Measurements from ENCODE around the gene OR52E4. TPM values are rescaled to one million over a fixed set of nuclear protein-coding genes. Genes with fewer than 3 reads are reported as not detected.

The OR52E4 gene
- total RNA-seq: not detected in 2 replicates

GRCh38 chr11:5880329-5880728 lies at the start of gene OR52E4:
Gene OR52E4, plus strand, starts transcription at chr11:5880629. Its CDS starts 3,664 bp downstream, at chr11:5884293.
- H3K36me3 ChIP-seq (ENCODE audit: control insufficient read depth, insufficient read depth, low read length): no peaks in the 10 kb centered on the region
- no peak for DNase-seq (ENCODE audit: low read depth)
- TF ChIP-seq, protein P1, sequence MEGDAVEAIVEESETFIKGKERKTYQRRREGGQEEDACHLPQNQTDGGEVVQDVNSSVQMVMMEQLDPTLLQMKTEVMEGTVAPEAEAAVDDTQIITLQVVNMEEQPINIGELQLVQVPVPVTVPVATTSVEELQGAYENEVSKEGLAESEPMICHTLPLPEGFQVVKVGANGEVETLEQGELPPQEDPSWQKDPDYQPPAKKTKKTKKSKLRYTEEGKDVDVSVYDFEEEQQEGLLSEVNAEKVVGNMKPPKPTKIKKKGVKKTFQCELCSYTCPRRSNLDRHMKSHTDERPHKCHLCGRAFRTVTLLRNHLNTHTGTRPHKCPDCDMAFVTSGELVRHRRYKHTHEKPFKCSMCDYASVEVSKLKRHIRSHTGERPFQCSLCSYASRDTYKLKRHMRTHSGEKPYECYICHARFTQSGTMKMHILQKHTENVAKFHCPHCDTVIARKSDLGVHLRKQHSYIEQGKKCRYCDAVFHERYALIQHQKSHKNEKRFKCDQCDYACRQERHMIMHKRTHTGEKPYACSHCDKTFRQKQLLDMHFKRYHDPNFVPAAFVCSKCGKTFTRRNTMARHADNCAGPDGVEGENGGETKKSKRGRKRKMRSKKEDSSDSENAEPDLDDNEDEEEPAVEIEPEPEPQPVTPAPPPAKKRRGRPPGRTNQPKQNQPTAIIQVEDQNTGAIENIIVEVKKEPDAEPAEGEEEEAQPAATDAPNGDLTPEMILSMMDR (IDR thresholded peaks at IDR 0.05; ENCODE audit: insufficient read depth, low read length, poor library complexity, severe bottlenecking): no peak
- no peak within 1 kb of the TSS for H3K4me3 ChIP-seq (ENCODE audit: low read depth, low read length)
- H3K27me3 ChIP-seq (ENCODE audit: control insufficient read depth, insufficient read depth, low read length): no peaks in the 10 kb centered on the region

DNA sequence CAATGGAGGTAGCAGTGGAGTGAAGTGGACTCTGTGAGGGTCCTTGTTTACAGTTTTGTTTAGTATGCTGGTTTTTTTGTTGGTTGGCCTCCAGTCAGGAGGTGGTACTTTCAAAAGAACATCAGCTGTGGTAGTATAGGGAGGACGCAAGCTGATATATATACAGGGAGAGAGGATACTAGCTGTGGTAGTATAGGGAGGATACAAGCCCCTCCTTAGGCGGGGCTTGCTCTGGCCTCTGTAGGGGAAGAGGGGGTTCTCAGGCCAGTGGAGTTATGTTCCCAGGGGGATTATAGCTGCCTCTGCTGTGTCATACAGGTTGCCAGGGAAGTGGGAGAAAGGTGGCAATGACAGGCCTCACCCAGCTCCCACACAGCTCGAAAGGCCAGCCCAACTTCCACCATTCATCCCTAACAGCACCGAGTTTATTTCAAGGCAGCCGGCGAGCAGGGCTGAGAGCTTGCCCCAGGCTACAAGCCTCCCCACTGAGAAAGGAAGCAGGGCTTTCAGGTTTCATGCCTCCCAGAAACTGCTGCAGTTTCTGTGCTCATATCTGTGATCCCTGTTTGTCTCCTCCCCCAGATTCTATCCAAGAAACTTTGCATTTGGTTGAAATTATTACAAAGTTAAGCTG lies 49.1 kb upstream of the OR52E4 start:
- Histone ChIP-seq H3K36me3 (ENCODE audit: control insufficient read depth, insufficient read depth, low read length) (no peaks in the 10 kb centered on the region), H3K4me3 (ENCODE audit: low read depth, low read length) (no peak overlapping the region), H3K27me3 (ENCODE audit: control insufficient read depth, insufficient read depth, low read length) (no peaks in the 10 kb centered on the region)
- DNase-seq (ENCODE audit: low read depth): no peak
- TF ChIP-seq, protein P1 (IDR thresholded peaks at IDR 0.05; ENCODE audit: insufficient read depth, low read length, poor library complexity, severe bottlenecking): no peak

DNA sequence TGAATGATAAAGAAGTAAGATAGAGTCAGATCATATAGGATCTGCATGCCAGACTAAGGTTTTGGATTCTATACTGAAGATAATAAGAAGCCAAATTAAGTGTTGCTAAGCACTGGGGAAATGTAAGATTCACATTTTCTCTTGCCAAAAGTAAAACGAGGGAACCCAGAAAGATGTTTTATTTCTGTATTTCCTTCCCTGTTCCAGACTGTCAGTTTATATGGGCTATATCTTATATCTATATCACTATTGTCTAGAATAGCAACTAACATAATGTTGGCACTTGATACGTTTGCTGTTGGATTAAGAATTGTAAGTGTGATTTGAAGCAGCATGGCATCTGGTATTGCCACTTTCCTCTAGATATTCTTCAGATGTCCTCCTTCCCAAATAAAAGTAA lies 47.0 kb upstream of the OR52E4 start:
- H3K36me3 ChIP-seq (ENCODE audit: control insufficient read depth, insufficient read depth, low read length): no peaks in the 10 kb centered on the region
- TF ChIP-seq, protein P1 (IDR thresholded peaks at IDR 0.05; ENCODE audit: insufficient read depth, low read length, poor library complexity, severe bottlenecking): no peak
- no peak for DNase-seq (ENCODE audit: low read depth)
- no peak overlapping the region for H3K4me3 ChIP-seq (ENCODE audit: low read depth, low read length)
- H3K27me3 ChIP-seq (ENCODE audit: control insufficient read depth, insufficient read depth, low read length): no peaks in the 10 kb centered on the region

DNA sequence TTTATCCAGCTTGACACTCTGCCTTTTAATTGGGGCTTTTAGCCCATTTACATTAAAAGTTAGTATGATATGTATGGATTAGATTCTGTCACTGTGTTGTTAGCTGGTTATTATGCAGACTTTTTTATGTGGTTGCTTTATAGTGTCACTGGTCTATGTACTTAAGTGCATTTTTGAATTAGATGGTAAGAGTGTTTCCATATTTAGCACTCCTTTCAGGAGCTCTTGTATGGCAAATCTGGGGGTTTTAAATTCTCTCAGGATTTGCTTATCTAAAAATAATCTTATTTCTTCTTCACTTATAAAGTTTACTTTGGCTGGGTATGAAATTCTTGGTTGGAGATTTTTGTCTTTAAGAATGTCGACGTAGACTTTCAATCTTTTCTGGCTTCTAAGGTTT lies 42.7 kb upstream of the OR52E4 start:
- TF ChIP-seq, protein P1 (IDR thresholded peaks at IDR 0.05; ENCODE audit: insufficient read depth, low read length, poor library complexity, severe bottlenecking): no peak
- no peak overlapping the region for H3K4me3 ChIP-seq (ENCODE audit: low read depth, low read length)
- no peaks in the 10 kb centered on the region for H3K36me3 ChIP-seq (ENCODE audit: control insufficient read depth, insufficient read depth, low read length)
- H3K27me3 ChIP-seq (ENCODE audit: control insufficient read depth, insufficient read depth, low read length): no peaks in the 10 kb centered on the region
- DNase-seq (ENCODE audit: low read depth): no peak

- H3K36me3 ChIP-seq (ENCODE audit: control insufficient read depth, insufficient read depth, low read length): no peaks in the 10 kb centered on the region
- no peak for DNase-seq (ENCODE audit: low read depth)
- no peak within 1 kb of the TSS for H3K4me3 ChIP-seq (ENCODE audit: low read depth, low read length)
- TF ChIP-seq, protein P1 (IDR thresholded peaks at IDR 0.05; ENCODE audit: insufficient read depth, low read length, poor library complexity, severe bottlenecking): no peak
- H3K27me3 ChIP-seq (ENCODE audit: control insufficient read depth, insufficient read depth, low read length): no peaks in the 10 kb centered on the region
Measured at GRCh38 chr11:5841797-5842196, 38.6 kb upstream of the OR52E4 start, which contains the start of gene OR52E6. Gene OR52E6, minus strand, starts transcription at chr11:5841897. Its CDS starts 0 bp downstream, at chr11:5841897.

GRCh38 chr11:5846701-5847100 lies 33.7 kb upstream of the OR52E4 start:
- TF ChIP-seq, protein P1 (IDR thresholded peaks at IDR 0.05; ENCODE audit: insufficient read depth, low read length, poor library complexity, severe bottlenecking): no peak
- Histone ChIP-seq H3K4me3 (ENCODE audit: low read depth, low read length) (no peak overlapping the region), H3K27me3 (ENCODE audit: control insufficient read depth, insufficient read depth, low read length) (no peaks in the 10 kb centered on the region), H3K36me3 (ENCODE audit: control insufficient read depth, insufficient read depth, low read length) (no peaks in the 10 kb centered on the region)
- no peak for DNase-seq (ENCODE audit: low read depth)
